Transverse colon (tissue), 4 donors: ENCODE measurements around the gene RAPGEF2. TPM values are rescaled to one million over a fixed set of nuclear protein-coding genes. Genes with fewer than 3 reads are reported as not detected.
"Not testable (repeated sequence)": the region's sequence is repeated elsewhere in the genome, so short reads cannot be mapped to it uniquely, and the experiment has no call there.

Experiments
- DNase-seq: peaks from one replicate; pipeline ENCODE4 v3.0.0-alpha.2; 2019
- H3K27ac ChIP-seq, 4 donors: fragments of 200-600 bp; sonication (generic); 2 replicates each; pipeline ENCODE4 v1.5.1; 2016 to 2018; ENCODE audit warnings: inconsistent platforms in 4 of 4
- H3K27me3 ChIP-seq: fragments of 200-600 bp; sonication (generic); 2 replicates; pipeline ENCODE4 v1.5.1; 2017; ENCODE audit warnings: inconsistent platforms
- H3K36me3 ChIP-seq, 4 donors: fragments of 200-600 bp; sonication (generic); 2 replicates each; pipeline ENCODE4 v1.5.1; 2017 to 2019; ENCODE audit warnings: inconsistent platforms in 4 of 4
- H3K4me1 ChIP-seq, 4 donors: fragments of 200-600 bp; sonication (generic); 2 replicates each; pipeline ENCODE4 v1.5.1; 2017 to 2020; ENCODE audit warnings: inconsistent platforms in 4 of 4
- H3K4me3 ChIP-seq, 4 donors: fragments of 200-600 bp; sonication (generic); 1 replicate in 1 of 4; 2 replicates in 3 of 4; pipeline versions ENCODE4 v1.5.1 to v1.6.1; 2017 to 2019; ENCODE audit warnings: inconsistent platforms in 4 of 4
- H3K9me3 ChIP-seq, 2 donors: fragments of 200-600 bp; sonication (generic); 2 replicates each; pipeline ENCODE4 v1.5.1; 2017 to 2019; ENCODE audit warnings: inconsistent platforms in 2 of 2
- EP300 ChIP-seq: sonication (generic); formaldehyde crosslinking; IDR thresholded peaks from one replicate; pipeline ENCODE4 v1.6.1; 2017; ENCODE audit warnings: antibody characterized with exemption, low read depth
- POLR2A ChIP-seq: fragments of 450-650 bp; IDR thresholded peaks from one replicate; pipeline ENCODE4 v1.6.1; 2016; ENCODE audit warnings: antibody characterized with exemption, mild to moderate bottlenecking, moderate library complexity
- POLR2AphosphoS5 ChIP-seq, 3 donors: sonication (generic); formaldehyde crosslinking; IDR thresholded peaks; one replicate each; pipeline ENCODE4 v1.6.1; 2016; ENCODE audit warnings: antibody characterized with exemption in 3 of 3
- WGBS, 2 donors: methylation state at CpG; one replicate each; pipeline ENCODE4 v1.1.5; 2018; ENCODE audit warnings: low coverage in 1 of 2; 5-methylcytosine and 5-hydroxymethylcytosine counted together
- in situ Hi-C, 4 donors: fragments of 200-750 bp; cut with MboI; loops; one replicate each; pipeline versions ENCODE4 v1.15.0 to v1.15.1; 2017; ENCODE audit warnings: low sequenced_read_pairs in 3 of 4, low pct_ligation_motif_present in 1 of 4, low pct_unique_long_range_greater_than_20kb in 1 of 4
- intact Hi-C: fragments of 100-400 bp; cut with DNase I; formaldehyde crosslinking; loops from one replicate; pipeline ENCODE4 v1.15.1; 2023; ENCODE audit warnings: low total_unique reads
- total RNA-seq, 4 donors: library from RNA; depleted of rRNA; stranded (reverse); fragments of >200 nt; gene quantifications; one replicate each; pipeline ENCODE4 v1.1.0, GENCODE V29; 2016
- TF ChIP-seq, protein P1 (sequence below), 5 experiments: fragments of 200-600 bp in 3 of 5; fragments of 450-650 bp in 2 of 5; sonication (generic) in 3 of 5; IDR thresholded peaks; 1 replicate in 2 of 5; 2 replicates in 3 of 5; pipeline ENCODE4 v1.5.1; 2016 to 2017; ENCODE audit warnings: antibody characterized with exemption in 5 of 5, inconsistent platforms in 3 of 5, mild to moderate bottlenecking in 2 of 5, moderate library complexity in 1 of 5

RAPGEF2 gene
- total RNA-seq, 4 donors from 2014 or later: 23.3 to 64.8 (median 49.6) TPM

DNA sequence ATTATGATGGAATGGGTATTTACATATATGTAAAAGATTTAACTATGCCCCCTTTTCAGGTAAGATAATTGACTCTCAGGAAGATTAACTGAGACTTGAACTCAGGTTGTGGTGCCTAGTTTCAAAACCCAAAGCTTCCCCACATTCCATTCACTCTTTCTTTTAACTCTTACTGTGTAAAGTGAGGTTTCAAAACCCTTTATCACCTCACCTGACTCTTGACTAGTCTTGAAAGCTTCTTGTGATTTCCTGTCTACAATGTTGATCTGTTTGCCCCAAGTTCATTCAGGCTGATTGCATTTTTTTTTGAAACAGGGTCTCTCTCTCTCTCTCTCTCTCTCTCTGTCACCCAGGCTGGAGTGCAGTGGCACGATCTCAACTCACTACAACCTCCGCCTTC, 40.5 kb upstream of the RAPGEF2 start:
- H3K4me3 ChIP-seq: no peak overlapping the region
- no peaks in the 10 kb centered on the region for H3K9me3 ChIP-seq
- H3K27me3 ChIP-seq: no peaks in the 10 kb centered on the region
- no peaks in the 10 kb centered on the region for H3K36me3 ChIP-seq
- intact Hi-C loops (no loop called here), in situ Hi-C loops (no loop called here)
- DNase-seq: no peak
- 85% methylated on average over 2 of the region's 2 CpGs; no CpG with 5 or more reads in 1 of the 2 donors for WGBS, 2 donors
- no peak overlapping the region for H3K27ac ChIP-seq
- H3K4me1 ChIP-seq: no peaks in the 10 kb centered on the region
- no peak for TF ChIP-seq POLR2AphosphoS5 (IDR thresholded peaks at IDR 0.05)
- TF ChIP-seq POLR2A: no peak
- TF ChIP-seq, protein P1, sequence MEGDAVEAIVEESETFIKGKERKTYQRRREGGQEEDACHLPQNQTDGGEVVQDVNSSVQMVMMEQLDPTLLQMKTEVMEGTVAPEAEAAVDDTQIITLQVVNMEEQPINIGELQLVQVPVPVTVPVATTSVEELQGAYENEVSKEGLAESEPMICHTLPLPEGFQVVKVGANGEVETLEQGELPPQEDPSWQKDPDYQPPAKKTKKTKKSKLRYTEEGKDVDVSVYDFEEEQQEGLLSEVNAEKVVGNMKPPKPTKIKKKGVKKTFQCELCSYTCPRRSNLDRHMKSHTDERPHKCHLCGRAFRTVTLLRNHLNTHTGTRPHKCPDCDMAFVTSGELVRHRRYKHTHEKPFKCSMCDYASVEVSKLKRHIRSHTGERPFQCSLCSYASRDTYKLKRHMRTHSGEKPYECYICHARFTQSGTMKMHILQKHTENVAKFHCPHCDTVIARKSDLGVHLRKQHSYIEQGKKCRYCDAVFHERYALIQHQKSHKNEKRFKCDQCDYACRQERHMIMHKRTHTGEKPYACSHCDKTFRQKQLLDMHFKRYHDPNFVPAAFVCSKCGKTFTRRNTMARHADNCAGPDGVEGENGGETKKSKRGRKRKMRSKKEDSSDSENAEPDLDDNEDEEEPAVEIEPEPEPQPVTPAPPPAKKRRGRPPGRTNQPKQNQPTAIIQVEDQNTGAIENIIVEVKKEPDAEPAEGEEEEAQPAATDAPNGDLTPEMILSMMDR (IDR thresholded peaks at IDR 0.05): no peak
- no peak for TF ChIP-seq EP300

DNA sequence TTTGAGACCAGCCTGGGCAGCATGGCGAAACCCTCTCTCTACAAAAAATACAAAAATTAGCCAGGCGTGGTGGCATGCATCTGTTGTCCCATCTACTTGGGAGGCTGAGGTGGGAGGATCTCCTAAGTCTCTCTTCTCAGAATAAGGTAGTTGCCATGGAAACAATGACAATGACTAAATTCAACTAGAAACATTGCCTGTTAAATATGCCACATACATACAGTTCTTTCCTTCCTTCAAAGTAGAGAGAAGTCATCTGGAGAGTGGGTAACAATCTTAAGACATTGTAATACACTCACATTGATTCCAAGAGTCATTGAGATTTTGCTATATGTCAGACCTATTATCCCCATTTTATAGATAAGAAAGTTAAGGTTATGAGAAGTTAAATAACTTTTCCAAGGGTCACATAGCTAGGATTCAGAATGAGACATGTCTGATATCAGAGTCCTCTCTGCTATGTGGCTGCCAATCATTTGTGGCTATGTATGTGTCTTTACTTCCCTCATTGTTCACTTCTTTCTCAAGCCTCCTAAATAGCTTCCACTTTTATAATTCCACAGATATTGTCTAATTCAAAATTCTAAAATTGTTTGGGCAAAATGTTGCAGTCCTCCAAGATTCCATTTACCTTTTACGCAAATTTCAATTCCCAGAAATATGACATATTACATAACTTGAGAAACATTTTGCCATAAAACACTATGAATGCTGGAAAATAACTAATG, 37.2 kb upstream of the RAPGEF2 start:
- intact Hi-C loops (no loop called here), in situ Hi-C loops (no loop called here)
- no peak overlapping the region for H3K27ac ChIP-seq
- 92 to 98% methylated on average over 1 to 3 of the region's 3 CpGs for WGBS, 2 donors
- H3K9me3 ChIP-seq: no peaks in the 10 kb centered on the region
- no peak for DNase-seq
- peaks cover 0 to under 1% (median under 1%) of the 10 kb centered on the region in 4 donors for H3K4me1 ChIP-seq
- no peaks in the 10 kb centered on the region for H3K27me3 ChIP-seq
- H3K4me3 ChIP-seq: no peak overlapping the region
- TF ChIP-seq POLR2A (no peak), POLR2AphosphoS5 (IDR thresholded peaks at IDR 0.05) (no peak), EP300 (no peak)
- TF ChIP-seq, protein P1 (IDR thresholded peaks at IDR 0.05): no peak
- no peaks in the 10 kb centered on the region for H3K36me3 ChIP-seq

DNA sequence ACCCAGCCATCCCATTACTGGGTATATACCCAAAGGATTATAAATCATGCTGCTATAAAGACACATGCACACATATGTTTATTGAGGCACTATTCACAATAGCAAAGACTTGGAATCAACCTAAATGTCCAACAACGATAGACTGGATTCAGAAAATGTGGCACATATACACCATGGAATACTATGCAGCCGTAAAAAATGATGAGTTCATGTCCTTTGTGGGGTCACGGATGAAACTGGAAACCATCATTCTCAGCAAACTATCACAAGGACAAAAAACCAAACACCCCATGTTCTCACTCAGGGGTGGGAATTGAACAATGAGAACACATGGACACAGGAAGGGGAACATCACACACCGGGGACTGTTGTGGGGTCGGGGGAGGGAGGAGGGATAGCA, 34.7 kb upstream of the RAPGEF2 start:
- H3K36me3 ChIP-seq, H3K4me3 ChIP-seq, H3K27ac ChIP-seq, H3K9me3 ChIP-seq, DNase-seq, H3K27me3 ChIP-seq, intact Hi-C loops, in situ Hi-C loops: not testable (repeated sequence)
- 88 to 90% methylated on average over 3 to 5 of the region's 5 CpGs for WGBS, 2 donors
- H3K4me1 ChIP-seq: peaks cover 0 to 15% (median 6%) of the 10 kb centered on the region in 4 donors

DNA sequence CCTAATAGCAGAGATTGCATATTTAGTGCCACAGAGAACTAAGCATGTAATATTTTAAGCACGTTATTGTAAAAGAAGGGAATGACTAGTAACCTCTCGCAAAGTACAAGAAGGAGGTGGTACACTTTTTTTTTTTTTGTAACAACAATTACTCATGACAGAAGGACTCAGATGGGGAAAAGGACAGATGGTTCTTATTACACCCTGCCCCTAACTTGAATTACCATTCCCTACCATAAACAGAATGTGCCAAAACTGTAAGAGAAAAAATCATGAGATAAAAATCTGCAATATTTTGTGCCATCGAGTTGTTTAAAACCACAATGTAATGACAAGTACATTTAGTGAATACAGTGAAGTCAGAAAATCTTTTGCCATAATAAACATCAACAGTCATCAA, 33.0 kb upstream of the RAPGEF2 start:
- H3K4me3 ChIP-seq: no peak overlapping the region
- 34 to 50% methylated on average over 3 of the region's 3 CpGs for WGBS, 2 donors
- intact Hi-C loops (no loop called here), in situ Hi-C loops (no loop called here)
- peaks cover 0 to 15% (median 6%) of the 10 kb centered on the region in 4 donors for H3K4me1 ChIP-seq
- H3K36me3 ChIP-seq: no peaks in the 10 kb centered on the region
- H3K27ac ChIP-seq: no peak overlapping the region
- TF ChIP-seq POLR2A (no peak), EP300 (no peak), POLR2AphosphoS5 (IDR thresholded peaks at IDR 0.05) (no peak)
- TF ChIP-seq, protein P1 (IDR thresholded peaks at IDR 0.05): no peak
- H3K9me3 ChIP-seq: no peaks in the 10 kb centered on the region
- DNase-seq: no peak
- H3K27me3 ChIP-seq: no peaks in the 10 kb centered on the region
